CD14-positive monocyte (primary cell): Measurements from ENCODE around the gene ANKRD28. TPM values are rescaled to one million over a fixed set of nuclear protein-coding genes. Genes with fewer than 3 reads are reported as not detected.

Source experiments
- DNase-seq, 3 donors: peaks; one replicate each; pipeline ENCODE4 v3.0.0-alpha.2; 2011 to 2022
- H2AFZ ChIP-seq: 2 replicates; pipeline ENCODE4 v1.6.0; 2012; ENCODE audit warnings: mild to moderate bottlenecking, low read depth, low read length, inconsistent platforms; ENCODE audit not compliant: insufficient read depth, poor library complexity, severe bottlenecking
- H3K27ac ChIP-seq, 2 donors: 1 replicate in 1 of 2; 2 replicates in 1 of 2; pipeline ENCODE4 v1.5.1; 2012 to 2013; ENCODE audit warnings: low read length in 2 of 2, control low read depth in 1 of 2, inconsistent platforms in 1 of 2, low read depth in 1 of 2, mild to moderate bottlenecking in 1 of 2
- H3K27me3 ChIP-seq, 2 donors: one replicate each; pipeline versions ENCODE4 v1.6.0 to v1.6.1; 2011 to 2013; ENCODE audit warnings: low read length in 2 of 2; ENCODE audit not compliant: control insufficient read depth in 2 of 2, insufficient read depth in 2 of 2
- H3K36me3 ChIP-seq, 2 donors: replicated peaks in 1 of 2; 1 replicate in 1 of 2; 2 replicates in 1 of 2; pipeline versions ENCODE4 v1.5.1 to v1.6.1; 2012 to 2013; ENCODE audit warnings: low read length in 2 of 2, control low read depth in 1 of 2, inconsistent platforms in 1 of 2, mild to moderate bottlenecking in 1 of 2; ENCODE audit not compliant: insufficient read depth in 2 of 2, control insufficient read depth in 1 of 2
- H3K4me1 ChIP-seq, 2 donors: 1 replicate in 1 of 2; 2 replicates in 1 of 2; pipeline versions ENCODE4 v1.5.1 to v1.6.1; 2012 to 2013; ENCODE audit warnings: low read length in 2 of 2, control low read depth in 1 of 2, inconsistent platforms in 1 of 2, mild to moderate bottlenecking in 1 of 2, moderate library complexity in 1 of 2; ENCODE audit not compliant: insufficient read depth in 2 of 2, control insufficient read depth in 1 of 2
- H3K4me2 ChIP-seq: replicated peaks from 2 replicates; pipeline ENCODE3; 2012; ENCODE audit warnings: low read length, moderate library complexity, mild to moderate bottlenecking; ENCODE audit not compliant: poor library complexity, severe bottlenecking; ENCODE audit errors: extremely low read depth
- H3K4me3 ChIP-seq, 3 experiments: fragments of 200-600 bp in 1 of 3; sonication (generic) in 1 of 3; replicated peaks in 1 of 3; 1 replicate in 2 of 3; 2 replicates in 1 of 3; pipeline ENCODE4 v1.5.1; 2011 to 2013; ENCODE audit warnings: low read length in 3 of 3, mild to moderate bottlenecking in 3 of 3, control low read depth in 2 of 3, low read depth in 2 of 3, inconsistent platforms in 1 of 3, moderate library complexity in 1 of 3
- H3K79me2 ChIP-seq: 2 replicates; pipeline ENCODE4 v1.6.0; 2012; ENCODE audit warnings: mild to moderate bottlenecking, control low read depth, inconsistent platforms, low read length, moderate library complexity; ENCODE audit not compliant: insufficient read depth
- H3K9ac ChIP-seq: 2 replicates; pipeline ENCODE4 v1.6.0; 2017; ENCODE audit warnings: low read length, mild to moderate bottlenecking; ENCODE audit not compliant: insufficient read depth, poor library complexity, severe bottlenecking
- H3K9me3 ChIP-seq, 2 donors: replicated peaks in 1 of 2; 1 replicate in 1 of 2; 2 replicates in 1 of 2; pipeline versions ENCODE4 v1.5.1 to v1.6.1; 2012 to 2013; ENCODE audit warnings: low read length in 2 of 2, control low read depth in 1 of 2; ENCODE audit not compliant: control insufficient read depth in 1 of 2, insufficient read depth in 1 of 2
- H4K20me1 ChIP-seq: 2 replicates; pipeline ENCODE4 v1.6.0; 2012; ENCODE audit warnings: mild to moderate bottlenecking, low read length, control low read depth, moderate library complexity; ENCODE audit not compliant: insufficient read depth
- H3K27ac Mint-ChIP-seq, 7 donors: one replicate each; pipeline ENCODE4 v1.8.0; 2020; ENCODE audit warnings: mild to moderate bottlenecking in 7 of 7, mixed read lengths in 7 of 7, moderate library complexity in 6 of 7, inconsistent platforms in 2 of 7
- H3K27me3 Mint-ChIP-seq, 3 donors: one replicate each; pipeline ENCODE4 v1.8.0; 2021 to 2022; ENCODE audit warnings: low read depth in 3 of 3, mild to moderate bottlenecking in 3 of 3, mixed read lengths in 3 of 3, moderate library complexity in 3 of 3, inconsistent platforms in 1 of 3
- H3K36me3 Mint-ChIP-seq, 2 donors: one replicate each; pipeline ENCODE4 v1.8.0; 2020; ENCODE audit warnings: mixed read lengths in 2 of 2, inconsistent platforms in 1 of 2, mild to moderate bottlenecking in 1 of 2
- H3K4me1 Mint-ChIP-seq: one replicate; pipeline ENCODE4 v1.8.0; 2020; ENCODE audit warnings: mild to moderate bottlenecking, mixed read lengths
- H3K4me3 Mint-ChIP-seq, 2 donors: one replicate each; pipeline ENCODE4 v1.8.0; 2020; ENCODE audit warnings: mild to moderate bottlenecking in 2 of 2, mixed read lengths in 2 of 2, moderate library complexity in 1 of 2
- H3K9me3 Mint-ChIP-seq, 7 donors: one replicate each; pipeline ENCODE4 v1.8.0; 2020 to 2022; ENCODE audit warnings: mixed read lengths in 7 of 7, mild to moderate bottlenecking in 6 of 7, moderate library complexity in 6 of 7, inconsistent platforms in 2 of 7
- CTCF ChIP-seq: fragments of 200-600 bp; IDR thresholded peaks from one replicate; pipeline ENCODE4 v1.8.0; 2022; ENCODE audit warnings: antibody characterized with exemption, mild to moderate bottlenecking
- WGBS: methylation state at CpG from one replicate; pipeline ENCODE4 v1.1.5; 2013; ENCODE audit warnings: missing lambda C conversion rate; ENCODE audit not compliant: insufficient coverage; 5-methylcytosine and 5-hydroxymethylcytosine counted together
- intact Hi-C, 2 donors: fragments of 100-400 bp; cut with micrococcal nuclease; formaldehyde crosslinking; loops; one replicate each; pipeline versions ENCODE4 v1.15.0 to v1.15.1; 2023
- polyA plus RNA-seq, 3 donors: library from polyadenylated mRNA; depleted of rRNA in 1 of 3; unstranded in 2 of 3; stranded (reverse) in 1 of 3; fragments of 300-500 nt in 2 of 3; fragments of >200 nt in 1 of 3; fragmentation: Illumina TruSeq in 2 of 3; gene quantifications; 1 replicate in 2 of 3; 2 replicates in 1 of 3; pipeline ENCODE4 v1.2.3, GENCODE V29; 2012 to 2021

The ANKRD28 gene
- polyA plus RNA-seq, 3 donors: 5.9 to 11.5 (median 7.9) TPM

GRCh38 chr3:15846606-15847005, 48.8 kb upstream of the ANKRD28 start:
- Mint-ChIP-seq H3K27me3 (peaks cover 0 to 1% (median 0%) of the 10 kb centered on the region in 3 donors), H3K27ac (no peak overlapping the region), H3K4me1 (no peaks in the 10 kb centered on the region), H3K4me3 (no peak overlapping the region), H3K36me3 (no peaks in the 10 kb centered on the region), H3K9me3 (peaks cover 0 to 5% (median under 1%) of the 10 kb centered on the region in 7 donors)
- TF ChIP-seq CTCF: no peak
- Histone ChIP-seq H3K9me3 (peaks cover 0 to under 1% of the 10 kb centered on the region in 2 donors), H4K20me1 (no peaks in the 10 kb centered on the region), H3K27me3 (no peaks in the 10 kb centered on the region), H3K4me1 (no peaks in the 10 kb centered on the region), H3K27ac (no peak overlapping the region), H3K4me2 (no peak overlapping the region), H3K9ac (no peak overlapping the region), H2AFZ (no peak overlapping the region), H3K36me3 (no peaks in the 10 kb centered on the region), H3K4me3 (no peak overlapping the region), H3K79me2 (no peaks in the 10 kb centered on the region)
- DNase-seq: no peak
- intact Hi-C loops: no loop called here

GRCh38 chr3:15845475-15845874, 47.7 kb upstream of the ANKRD28 start:
- Histone ChIP-seq H3K79me2 (no peaks in the 10 kb centered on the region), H3K27ac (no peak overlapping the region)
- no peaks in the 10 kb centered on the region for H3K36me3 Mint-ChIP-seq

More at GRCh38 chr3:15845475-15845874, 47.7 kb upstream of the ANKRD28 start:
- WGBS: 83% methylated on average over 1 of the region's 3 CpGs
- Mint-ChIP-seq H3K9me3 (peaks cover 0 to 13% (median 11%) of the 10 kb centered on the region in 7 donors), H3K27me3 (peaks cover 0 to 4% (median 0%) of the 10 kb centered on the region in 3 donors), H3K4me3 (no peak overlapping the region), H3K27ac (no peak overlapping the region), H3K4me1 (no peaks in the 10 kb centered on the region)
- Histone ChIP-seq H3K36me3 (no peaks in the 10 kb centered on the region), H3K27me3 (no peaks in the 10 kb centered on the region), H3K9me3 (peaks cover 0 to 4% of the 10 kb centered on the region in 2 donors), H4K20me1 (no peaks in the 10 kb centered on the region), H3K4me1 (no peaks in the 10 kb centered on the region), H3K9ac (no peak overlapping the region), H3K4me2 (no peak overlapping the region), H3K4me3 (no peak overlapping the region), H2AFZ (no peak overlapping the region)
- no peak for DNase-seq
- TF ChIP-seq CTCF: no peak
- intact Hi-C loops: no loop called here
